NT2/D1 (cell line): Measurements from ENCODE around the gene ADAMTS18.

Experiments
- SUZ12 ChIP-seq: IDR thresholded peaks from 2 replicates; pipeline ENCODE4 v1.6.1; 2011; ENCODE audit not compliant: insufficient read length, insufficient read depth; ENCODE audit errors: extremely low read depth
- YY1 ChIP-seq: IDR thresholded peaks from 2 replicates; pipeline ENCODE4 v1.6.1; 2011; ENCODE audit not compliant: insufficient read length, insufficient read depth

DNA sequence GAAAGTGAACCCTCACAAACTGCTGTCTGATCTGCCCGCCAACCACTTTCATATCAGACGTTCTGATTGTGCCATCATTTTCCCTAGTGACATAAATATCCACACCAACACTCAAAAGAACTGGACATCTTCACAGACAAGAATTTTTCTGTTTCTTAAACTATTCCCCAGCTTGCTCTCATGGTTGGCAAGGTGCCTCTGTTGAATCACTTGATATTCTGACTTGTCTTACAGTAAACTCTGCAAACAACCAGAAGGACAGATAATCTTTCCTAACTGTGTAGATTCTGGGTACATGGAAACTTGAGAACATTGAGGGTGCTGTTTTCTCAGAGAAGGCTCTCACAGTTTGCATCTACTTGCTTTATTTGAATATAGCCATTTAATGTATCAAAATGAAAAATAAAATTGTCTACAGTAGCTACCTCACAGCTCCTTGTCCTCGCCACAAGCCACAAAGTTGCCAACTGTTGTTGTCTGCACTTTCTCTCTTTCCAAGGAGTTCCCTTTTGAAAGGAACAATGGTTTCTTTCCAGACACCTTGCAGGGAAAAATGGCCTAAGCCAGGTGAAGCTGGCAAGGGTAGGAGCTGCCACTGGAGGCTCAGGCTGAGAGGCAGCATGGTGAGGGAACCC, 46.0 kb upstream of the ADAMTS18 start:
- TF ChIP-seq YY1 (no peak), SUZ12 (no peak)
